K562 (cell line): ENCODE measurements around the gene PIP4K2A. TPM values are rescaled to one million over a fixed set of nuclear protein-coding genes. Genes with fewer than 3 reads are reported as not detected.
A peak's percentile ranks its signal among the peaks of the same experiment; 100 is the strongest.

Source experiments
- ATAC-seq: fragments of 200-7000 bp; cut with Tn5 transposase; 3 replicates; pipeline ENCODE4 v1.9.1; 2020; ENCODE audit warnings: moderate library complexity
- BruUV-seq: library from RNA; stranded (reverse); fragments of 400-500 nt; replicated peaks from 2 replicates; lab custom pipeline; 2021; lab: Mats Ljungman, UMichigan
- CTCF ChIA-PET: fragments of 300-600 bp; formaldehyde crosslinking; extraction: SDS; loops from one replicate; lab custom pipeline; 2021; ENCODE audit warnings: low intra/inter-chr PET ratio; lab: Yijun Ruan, JAX
- POLR2A ChIA-PET: fragments of 300-600, 350-650 bp; sonication (Branson Sonifier 250); formaldehyde crosslinking; extraction: SDS; loops from one replicate; lab custom pipeline; 2021; ENCODE audit warnings: antibody characterized with exemption, inconsistent platforms; lab: Yijun Ruan, JAX
- DNase-seq, 4 experiments: peaks; one replicate each; pipeline versions ENCODE4 v3.0.0 to v3.0.0-alpha.2; 2011 to 2018; ENCODE audit warnings: low spot score in 3 of 4, mixed read lengths in 3 of 4; ENCODE audit errors: extremely low read depth in 1 of 4
- FAIRE-seq: peaks from 2 replicates; lab custom pipeline; 2011; peaks lifted over from hg19 to GRCh38; lab: Jason Lieb, UNC
- H2AFZ ChIP-seq: 2 replicates; pipeline ENCODE4 v1.6.0; 2011; ENCODE audit warnings: low read depth, low read length, control low read depth, inconsistent platforms
- H3K27ac ChIP-seq: fragments of 200-600 bp; 3 replicates; pipeline ENCODE4 v1.8.0; 2011; ENCODE audit warnings: low read depth, mild to moderate bottlenecking, control low read depth, inconsistent platforms, low read length, moderate library complexity, mixed read lengths; ENCODE audit errors: extremely low read depth
- H3K27me3 ChIP-seq, 2 experiments: fragments of 300-600 bp in 1 of 2; 2 replicates in 1 of 2; 3 replicates in 1 of 2; pipeline versions ENCODE4 v1.6.0 to v1.8.0; 2011; ENCODE audit warnings: inconsistent platforms in 2 of 2, low read length in 2 of 2, mild to moderate bottlenecking in 1 of 2, mixed read lengths in 1 of 2, moderate library complexity in 1 of 2; ENCODE audit not compliant: control insufficient read depth in 2 of 2, insufficient read depth in 2 of 2
- H3K36me3 ChIP-seq: fragments of 300-600 bp; 3 replicates; pipeline ENCODE4 v1.8.0; 2011; ENCODE audit warnings: mild to moderate bottlenecking, low read length, inconsistent platforms; ENCODE audit not compliant: control insufficient read depth, insufficient read depth
- H3K4me1 ChIP-seq, 2 experiments: fragments of 200-600 bp in 1 of 2; replicated peaks in 1 of 2; 2 replicates in 1 of 2; 3 replicates in 1 of 2; pipeline versions ENCODE4 v1.5.1 to v1.8.0; 2011; ENCODE audit warnings: inconsistent platforms in 2 of 2, low read length in 2 of 2, mild to moderate bottlenecking in 1 of 2, mixed read lengths in 1 of 2, moderate library complexity in 1 of 2; ENCODE audit not compliant: control insufficient read depth in 2 of 2, insufficient read depth in 2 of 2
- H3K4me2 ChIP-seq: 2 replicates; pipeline ENCODE4 v1.6.1; 2011; ENCODE audit warnings: low read length, control low read depth, inconsistent platforms, mixed read lengths; ENCODE audit not compliant: insufficient read depth
- H3K4me3 ChIP-seq: fragments of 200-600 bp; sonication (generic), shearing (Covaris generic); 2 replicates; pipeline ENCODE4 v1.5.1; 2016; ENCODE audit warnings: control low read depth, inconsistent platforms
- H3K79me2 ChIP-seq: fragments of 200-600 bp; 3 replicates; pipeline ENCODE4 v1.8.0; 2011; ENCODE audit warnings: low read length, inconsistent platforms; ENCODE audit not compliant: control insufficient read depth, insufficient read depth
- H3K9ac ChIP-seq, 2 experiments: 2 replicates each; pipeline versions ENCODE4 v1.6.0 to v1.6.1; 2011; ENCODE audit warnings: low read depth in 2 of 2, low read length in 2 of 2, control low read depth in 1 of 2, inconsistent platforms in 1 of 2, mild to moderate bottlenecking in 1 of 2, mixed read lengths in 1 of 2; ENCODE audit not compliant: insufficient read depth in 1 of 2
- H3K9me1 ChIP-seq: one replicate; pipeline ENCODE4 v1.6.0; 2011; ENCODE audit warnings: inconsistent platforms, mild to moderate bottlenecking, low read length, moderate library complexity; ENCODE audit not compliant: control insufficient read depth, insufficient read depth
- H3K9me3 ChIP-seq: replicated peaks from 2 replicates; pipeline ENCODE4 v1.5.1; 2011; ENCODE audit warnings: low read depth, low read length, inconsistent platforms; ENCODE audit not compliant: control insufficient read depth, insufficient read depth
- H4K20me1 ChIP-seq: replicated peaks from 2 replicates; pipeline ENCODE4 v1.6.1; 2011; ENCODE audit warnings: low read length, inconsistent platforms, mixed read lengths; ENCODE audit not compliant: control insufficient read depth, insufficient read depth
- BRF1 ChIP-seq: IDR thresholded peaks from 3 replicates; pipeline ENCODE4 v1.6.1; 2011; ENCODE audit warnings: borderline replicate concordance, mild to moderate bottlenecking; ENCODE audit not compliant: insufficient read length; ENCODE audit errors: extremely low read depth
- CEBPB ChIP-seq: fragments of 450-650 bp; IDR thresholded peaks from 2 replicates; pipeline ENCODE4 v1.6.1; 2016; ENCODE audit warnings: missing genetic modification characterization, missing compliant biosample characterization
- CEBPG ChIP-seq, 3 experiments: fragments of 200-800 bp in 1 of 3; sonication (Bioruptor generic) in 1 of 3; sonication (generic) in 1 of 3; formaldehyde crosslinking in 1 of 3; IDR thresholded peaks in 2 of 3; conservative IDR thresholded peaks in 1 of 3; 2 replicates each; pipeline versions ENCODE4 v1.6.1 to v1.8.0; 2016 to 2022; ENCODE audit warnings: missing compliant biosample characterization in 2 of 3, missing genetic modification characterization in 2 of 3, mild to moderate bottlenecking in 1 of 3, missing genetic modification reagents in 1 of 3
- DDX20 ChIP-seq: fragments of 450-650 bp; IDR thresholded peaks from 2 replicates; pipeline ENCODE4 v1.6.1; 2016; ENCODE audit warnings: missing genetic modification characterization, low read depth, mild to moderate bottlenecking, missing compliant biosample characterization, moderate library complexity
- ESRRA ChIP-seq: fragments of 450-650 bp; IDR thresholded peaks from 2 replicates; pipeline ENCODE4 v1.6.1; 2014; ENCODE audit warnings: low read depth, mild to moderate bottlenecking, moderate library complexity, borderline replicate concordance
- JUN ChIP-seq, 2 experiments: sonication (generic) in 1 of 2; formaldehyde crosslinking in 1 of 2; IDR thresholded peaks; 2 replicates each; pipeline versions ENCODE4 v1.6.1 to v1.8.0; 2012 to 2022; ENCODE audit warnings: borderline replicate concordance in 2 of 2, mild to moderate bottlenecking in 2 of 2, improper control_type of control experiment in 1 of 2, low read depth in 1 of 2, low read length in 1 of 2, missing genetic modification reagents in 1 of 2
- JUND ChIP-seq, 2 experiments: IDR thresholded peaks; 2 replicates in 1 of 2; 3 replicates in 1 of 2; pipeline ENCODE4 v1.6.1; 2011; ENCODE audit warnings: borderline replicate concordance in 2 of 2, low read depth in 2 of 2, low read length in 2 of 2, improper control_type of control experiment in 1 of 2, missing biosample characterization in 1 of 2, missing genetic modification characterization in 1 of 2, missing genetic modification reagents in 1 of 2
- MBD1 ChIP-seq: fragments of 250-450 bp; sonication (Bioruptor Pico); IDR thresholded peaks from 2 replicates; pipeline ENCODE4 v1.8.0; 2022; ENCODE audit warnings: inconsistent platforms
- RCOR1 ChIP-seq, 2 experiments: IDR thresholded peaks; 2 replicates each; pipeline ENCODE4 v1.6.1; 2012; ENCODE audit warnings: low read depth in 2 of 2, low read length in 2 of 2, borderline replicate concordance in 1 of 2, improper control_type of control experiment in 1 of 2
- SAP30 ChIP-seq: fragments of 200-600 bp; sonication (generic); IDR thresholded peaks from 2 replicates; pipeline ENCODE4 v1.6.1; 2012; ENCODE audit warnings: borderline replicate concordance, low read depth, mild to moderate bottlenecking, moderate library complexity, low read length, control low read depth, inconsistent platforms; ENCODE audit not compliant: insufficient read depth, poor library complexity, severe bottlenecking
- STAG1 ChIP-seq: sonication (generic); formaldehyde crosslinking; IDR thresholded peaks from 2 replicates; pipeline ENCODE4 v1.5.0; 2020; ENCODE audit warnings: missing genetic modification reagents, borderline replicate concordance
- TAL1 ChIP-seq: fragments of 450-650 bp; IDR thresholded peaks from 2 replicates; pipeline ENCODE4 v1.6.1; 2016; ENCODE audit warnings: mild to moderate bottlenecking
- TFE3 ChIP-seq: fragments of 450-650 bp; formaldehyde crosslinking; IDR thresholded peaks from 2 replicates; pipeline ENCODE4 v1.4.0; 2020; ENCODE audit warnings: mild to moderate bottlenecking, mixed read lengths
- XRCC3 ChIP-seq: fragments of 450-650 bp; IDR thresholded peaks from 2 replicates; pipeline ENCODE4 v1.6.1; 2017; ENCODE audit warnings: mild to moderate bottlenecking, moderate library complexity
- ZNF354B ChIP-seq: fragments of 250-450 bp; sonication (Bioruptor Pico); IDR thresholded peaks from 2 replicates; pipeline ENCODE4 v1.4.0; 2020
- WGBS: fragments of 100-300 bp; shearing (Covaris generic); methylation state at CpG from one replicate; pipeline ENCODE4 v1.1.6; 2016; ENCODE audit warnings: low coverage, mixed read lengths; ENCODE audit not compliant: insufficient coverage; ENCODE audit errors: missing lambda C conversion rate; 5-methylcytosine and 5-hydroxymethylcytosine counted together
- in situ Hi-C: fragments of 300-500 bp; cut with MboI; formaldehyde crosslinking; loops from 4 replicates; pipeline ENCODE4 v1.15.0; 2018; ENCODE audit warnings: inconsistent platforms, mixed read lengths
- intact Hi-C: fragments of 100-400 bp; cut with micrococcal nuclease; formaldehyde crosslinking; loops from 2 replicates; pipeline ENCODE4 v1.14.2; 2022
- polyA plus RNA-seq, 8 experiments: library from polyadenylated mRNA; depleted of rRNA in 4 of 8; stranded (reverse) in 5 of 8; unstranded in 3 of 8; fragments of >200 nt; fragmentation: Nextera tagmentation in 2 of 8; fragmentation: Illumina TruSeq in 1 of 8; extraction: Ambion mirVana in 2 of 8; extraction: Trizol in 1 of 8; gene quantifications; 2 replicates each; pipeline versions ENCODE4 v1.2.1 to v1.2.3, GENCODE V29; 2011 to 2014; ENCODE audit warnings: inconsistent platforms in 1 of 8, missing spikeins in 1 of 8
- total RNA-seq, 7 experiments: library from RNA; depleted of rRNA in 6 of 7; stranded (reverse); fragments of >200 nt in 6 of 7; fragmentation: Illumina TruSeq in 2 of 7; extraction: Trizol in 2 of 7; gene quantifications; 2 replicates each; pipeline versions ENCODE4 v1.2.1 to v1.2.3, GENCODE V29; 2011 to 2021; ENCODE audit warnings: low replicate concordance in 1 of 7

PIP4K2A gene
- total and polyA plus RNA-seq, 9 of the 15 experiments (the other 6 are each of a cell fraction or from before 2014, with no cell fraction given): 35.6 to 117 (median 71.9) TPM

- TF ChIP-seq TAL1 (no peak), XRCC3 (no peak), BRF1 (no peak), SAP30 (no peak), ZNF354B (CRISPR knock-in tag) (no peak)
Observed at GRCh38 chr10:22659866-22660265, 54.5 kb downstream of the PIP4K2A start (continued).

GRCh38 chr10:22658745-22659410 lies 55.5 kb downstream of the PIP4K2A start:
- FAIRE-seq (no peak), ATAC-seq (no peak), DNase-seq (no peak)
- Histone ChIP-seq H3K36me3 (peaks cover 21% of the 10 kb centered on the region; the same call in 1 of the 3 replicates), H3K4me1 (peaks cover 9 to 33% of the 10 kb centered on the region in 2 experiments), H3K4me3 (no peak overlapping the region), H4K20me1 (peaks cover 12% of the 10 kb centered on the region; the same call in 1 of the 2 replicates), H3K9me1 (no peaks in the 10 kb centered on the region), H3K27ac (no peak overlapping the region; the same call in 2 of the 3 replicates), H2AFZ (no peak overlapping the region), H3K27me3 (no peaks in the 10 kb centered on the region), H3K9me3 (no peaks in the 10 kb centered on the region), H3K79me2 (peaks cover 98% of the 10 kb centered on the region), H3K9ac (no peak overlapping the region), H3K4me2 (no peak overlapping the region)
- 68% methylated on average over 7 of the region's 7 CpGs for WGBS
- no TSS peak for BruUV-seq
- intact Hi-C loops (no loop called here), in situ Hi-C loops (no loop called here)
- POLR2A ChIA-PET: interaction anchor here (1.1 to 2.5 kb wide), 2 partner anchors 10 to 11 kb away, joined by 3 to 5 read pairs; no protein-coding TSS in a partner anchor
- CTCF ChIA-PET: no interaction called here
- no peak for TF ChIP-seq MBD1 (CRISPR knock-in tag)
- TF ChIP-seq JUND (IDR thresholded peaks at IDR 0.05; ENCODE audit: borderline replicate concordance, low read depth, low read length): peak; percentile 11; the same call in 1 of the 2 replicates
- no peak for TF ChIP-seq JUND (tag; IDR thresholded peaks at IDR 0.05; ENCODE audit: borderline replicate concordance, low read depth, low read length)
- TF ChIP-seq CEBPG (CRISPR knock-in tag; IDR thresholded peaks at IDR 0.05): 0 out of 2 replicates have a peak, but pooled peaks have one; percentile 17
- TF ChIP-seq CEBPG (tag; conservative IDR thresholded peaks at IDR 0.05 in 1 of 2, IDR thresholded peaks at IDR 0.05 in 1 of 2): peak; percentile 72 to 74; a peak in 3 of 4 replicates
- TF ChIP-seq TFE3 (CRISPR knock-in tag): peak; percentile 30; the same call in 1 of the 2 replicates
- TF ChIP-seq STAG1 (CRISPR knock-in tag): no peak
- TF ChIP-seq DDX20 (tag): 0 out of 2 replicates have a peak, but pooled peaks have one; percentile 45
- 0 out of 4 replicates have a peak, but pooled peaks of 1 of the 2 experiments have one; percentile 10 for TF ChIP-seq RCOR1 (IDR thresholded peaks at IDR 0.05; ENCODE audit: borderline replicate concordance in 1 of 2, low read depth in 2 of 2, low read length in 2 of 2)
- peak; percentile 92 for TF ChIP-seq CEBPB (tag)
- TF ChIP-seq ESRRA: peak; percentile 68
- TF ChIP-seq JUN (IDR thresholded peaks at IDR 0.05; ENCODE audit: borderline replicate concordance, low read depth, low read length): no peak
- TF ChIP-seq JUN (CRISPR knock-in tag; IDR thresholded peaks at IDR 0.05; ENCODE audit: borderline replicate concordance): no peak
